HG03521 (cell line): ENCODE results near the gene MEFV.
"Not testable (repeated sequence)": the region's sequence is repeated elsewhere in the genome, so short reads cannot be mapped to it uniquely, and the experiment has no call there.

Source experiments
- ATAC-seq: cut with Tn5 transposase; IDR thresholded peaks from one replicate; pipeline ENCODE4 v1.9.1; 2021; ENCODE audit warnings: mild to moderate bottlenecking, moderate library complexity; ENCODE audit not compliant: unreplicated experiment

Gene MEFV

GRCh38 chr16:3220839-3221238 is 35.6 kb downstream of the MEFV start:
- no peak for ATAC-seq

- ATAC-seq = no peak
These were observed 40.2 kb downstream of the MEFV start for GRCh38 chr16:3216263-3216640.

DNA sequence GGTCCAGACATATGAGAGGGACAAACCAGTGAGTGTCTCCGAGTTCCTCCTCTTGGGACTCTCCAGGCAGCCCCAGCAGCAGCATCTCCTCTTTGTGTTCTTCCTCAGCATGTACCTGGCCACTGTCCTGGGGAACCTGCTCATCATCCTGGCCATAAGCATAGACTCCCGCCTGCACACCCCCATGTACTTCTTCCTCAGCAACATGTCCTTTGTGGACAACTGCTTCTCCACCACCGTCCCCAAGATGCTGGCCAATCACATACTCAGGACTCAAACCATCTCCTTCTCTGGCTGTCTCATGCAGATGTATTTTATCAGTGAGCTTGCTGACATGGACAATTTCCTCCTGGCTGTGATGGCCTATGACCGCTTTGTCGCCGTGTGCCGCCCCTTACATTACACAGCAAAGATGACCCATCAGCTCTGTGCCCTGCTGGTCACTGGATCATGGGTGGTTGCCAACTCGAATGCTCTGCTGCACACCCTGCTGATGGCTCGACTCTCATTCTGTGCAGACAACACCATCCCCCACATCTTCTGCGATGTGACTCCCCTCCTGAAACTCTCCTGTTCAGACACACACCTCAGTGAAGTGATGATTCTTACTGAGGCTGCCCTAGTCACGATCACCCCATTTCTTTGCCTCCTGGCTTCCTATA is 40.7 kb downstream of the MEFV start:
- ATAC-seq = no peak

GRCh38 chr16:3214904-3215600 is 41.4 kb downstream of the MEFV start:
- ATAC-seq = no peak

GRCh38 chr16:3212567-3212966 is 43.9 kb downstream of the MEFV start:
- ATAC-seq = no peak

DNA sequence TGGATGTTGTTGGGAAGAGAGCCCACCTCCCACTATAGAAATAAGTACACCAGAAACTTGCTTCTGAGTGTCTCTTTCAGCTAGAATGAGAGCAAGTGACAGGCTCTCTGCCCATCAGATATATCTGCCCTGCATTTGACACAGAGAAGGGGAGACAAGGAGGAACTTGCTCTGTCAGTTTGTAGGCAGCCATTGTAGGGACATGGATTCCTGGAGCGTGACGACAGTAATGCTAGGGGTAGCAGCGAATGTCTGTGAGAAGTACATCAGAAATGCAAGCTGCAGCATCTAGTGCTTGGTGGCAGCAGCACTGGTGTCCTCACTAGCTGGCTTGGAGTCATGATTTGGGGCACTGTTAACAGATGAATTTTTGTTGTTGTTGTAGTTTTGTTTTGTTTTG is 44.4 kb downstream of the MEFV start:
- no peak for ATAC-seq

DNA sequence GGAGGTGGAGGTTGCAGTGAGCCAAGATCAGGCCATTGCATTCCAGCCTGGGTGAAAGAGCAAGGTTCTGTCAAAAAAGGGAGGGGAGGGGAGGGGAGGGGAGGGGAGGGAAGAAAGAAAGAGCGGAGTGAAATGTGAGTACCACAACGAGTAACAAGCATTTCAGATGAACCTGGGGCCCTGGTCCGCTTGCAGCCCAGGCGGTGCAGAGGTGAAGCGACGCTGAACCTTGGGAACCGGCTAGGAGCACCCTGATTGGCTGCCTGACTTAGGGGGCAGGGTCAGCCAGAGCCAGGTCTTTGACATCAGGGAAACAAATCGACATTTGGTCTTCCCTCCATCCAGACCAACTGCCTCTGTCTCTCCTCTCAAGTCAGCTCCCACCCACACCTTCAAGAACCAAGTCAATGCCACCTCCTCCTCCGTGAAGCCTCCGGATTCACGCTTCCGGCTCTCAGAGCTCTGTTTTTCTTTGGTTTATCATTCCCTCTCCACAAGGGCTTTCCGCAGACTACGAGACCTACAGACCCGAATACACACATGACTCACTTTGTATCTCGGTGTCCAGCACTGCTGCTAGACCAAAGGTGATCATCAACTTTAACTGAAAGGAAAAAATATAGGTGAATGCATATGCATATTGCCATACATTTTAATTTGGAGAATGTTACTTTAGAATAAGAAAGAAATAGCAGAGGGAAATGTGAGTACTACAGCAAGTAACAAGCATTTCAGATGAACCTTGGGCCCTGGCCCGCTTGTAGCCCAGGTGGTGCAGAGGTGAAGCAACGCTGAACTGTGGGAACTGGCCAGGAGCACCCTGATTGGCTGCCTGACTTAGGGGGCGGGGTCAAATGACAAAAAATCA is 49.1 kb downstream of the MEFV start:
- ATAC-seq = no peak

GRCh38 chr16:3205939-3206338 is 50.5 kb downstream of the MEFV start:
- ATAC-seq = not testable (repeated sequence)

GRCh38 chr16:3202903-3203539 is 53.4 kb downstream of the MEFV start:
- ATAC-seq = no peak

- ATAC-seq = no peak
These were observed 57.9 kb downstream of the MEFV start for GRCh38 chr16:3198334-3199072.

DNA sequence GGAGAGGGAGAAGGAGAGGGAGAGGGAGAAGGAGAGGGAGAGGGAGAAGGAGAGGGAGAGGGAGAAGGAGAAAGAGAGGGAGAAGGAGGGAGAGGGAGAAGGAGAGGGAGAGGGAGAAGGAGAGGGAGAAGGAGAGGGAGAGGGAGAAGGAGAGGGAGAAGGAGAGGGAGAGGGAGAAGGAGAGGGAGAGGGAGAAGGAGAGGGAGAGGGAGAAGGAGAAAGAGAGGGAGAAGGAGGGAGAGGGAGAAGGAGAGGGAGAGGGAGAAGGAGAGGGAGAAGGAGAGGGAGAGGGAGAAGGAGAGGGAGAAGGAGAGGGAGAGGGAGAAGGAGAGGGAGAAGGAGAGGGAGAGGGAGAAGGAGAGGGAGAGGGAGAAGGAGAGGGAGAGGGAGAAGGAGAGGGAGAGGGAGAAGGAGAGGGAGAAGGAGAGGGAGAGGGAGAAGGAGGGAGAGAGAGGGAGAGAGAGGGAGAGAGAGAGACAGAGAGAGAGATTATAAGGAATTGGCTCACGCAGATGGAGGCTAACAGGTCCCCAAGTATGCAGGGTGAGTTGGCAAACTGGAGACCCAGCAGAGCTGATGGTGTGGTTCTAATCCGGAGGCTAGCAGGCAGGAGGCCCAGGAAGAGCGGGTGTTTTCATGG is 58.6 kb downstream of the MEFV start:
- ATAC-seq = not testable (repeated sequence)

- no peak for ATAC-seq
These were observed 60.5 kb downstream of the MEFV start for GRCh38 chr16:3195975-3196374.

GRCh38 chr16:3194792-3195191 is 61.6 kb downstream of the MEFV start:
- no peak for ATAC-seq

GRCh38 chr16:3193221-3194212 is 62.9 kb downstream of the MEFV start:
- no peak for ATAC-seq

GRCh38 chr16:3192476-3193019 is 63.9 kb downstream of the MEFV start:
- no peak for ATAC-seq
